Thoracic aorta (tissue), 2 donors: ENCODE data around the gene SPTA1. TPM values are rescaled to one million over a fixed set of nuclear protein-coding genes. Genes with fewer than 3 reads are reported as not detected.

Experiments used
- ATAC-seq: fragments of 150-250 bp; one replicate; pipeline ENCODE4 v1.8.0; 2017; ENCODE audit warnings: low read depth; ENCODE audit not compliant: insufficient number of reproducible peaks, low FRiP score
- DNase-seq: peaks from one replicate; pipeline ENCODE4 v3.0.0-alpha.2; 2020; ENCODE audit warnings: low spot score
- H3K27ac ChIP-seq, 2 donors: fragments of 200-600 bp; sonication (generic); 1 replicate in 1 of 2; 2 replicates in 1 of 2; pipeline ENCODE4 v1.5.1; 2016; ENCODE audit warnings: mild to moderate bottlenecking in 2 of 2, moderate library complexity in 2 of 2
- H3K27me3 ChIP-seq: fragments of 200-600 bp; sonication (generic); replicated peaks from 2 replicates; pipeline ENCODE4 v1.6.0; 2016; ENCODE audit warnings: mild to moderate bottlenecking; ENCODE audit not compliant: insufficient read depth
- H3K36me3 ChIP-seq: fragments of 200-600 bp; sonication (generic); one replicate; pipeline ENCODE4 v1.5.1; 2016
- H3K4me1 ChIP-seq, 2 donors: fragments of 200-600 bp; sonication (generic); 1 replicate in 1 of 2; 2 replicates in 1 of 2; pipeline versions ENCODE4 v1.5.1 to v1.6.0; 2016; ENCODE audit warnings: low read depth in 2 of 2, mild to moderate bottlenecking in 1 of 2; ENCODE audit not compliant: control insufficient read depth in 1 of 2
- H3K4me3 ChIP-seq: fragments of 200-600 bp; sonication (generic); 2 replicates; pipeline ENCODE4 v1.5.1; 2016; ENCODE audit warnings: mild to moderate bottlenecking
- H3K9me3 ChIP-seq: fragments of 200-600 bp; sonication (generic); 2 replicates; pipeline ENCODE4 v1.5.1; 2016
- CTCF ChIP-seq: fragments of 200-600 bp; sonication (generic); IDR thresholded peaks from one replicate; pipeline ENCODE4 v1.5.1; 2019; ENCODE audit warnings: antibody characterized with exemption
- total RNA-seq, 2 donors: library from RNA; depleted of rRNA; stranded (reverse); fragments of >200 nt; gene quantifications; one replicate each; pipeline versions ENCODE4 v1.1.0 to v1.2.3, GENCODE V29; 2016

SPTA1 gene
- total RNA-seq: not detected

- Histone ChIP-seq H3K36me3 (no peaks in the 10 kb centered on the region), H3K27me3 (no peaks in the 10 kb centered on the region), H3K4me1 (no peaks in the 10 kb centered on the region), H3K9me3 (no peaks in the 10 kb centered on the region), H3K4me3 (no peak within 1 kb of the TSS), H3K27ac (no peak within 1 kb of the TSS)
- DNase-seq (no peak), ATAC-seq (no peak)
- no peak for TF ChIP-seq CTCF
Measured at GRCh38 chr1:158686111-158687009, at the start of gene SPTA1. TSS of gene SPTA1 (minus strand) at chr1:158686715. CDS start at chr1:158686517, 198 bp downstream.

GRCh38 chr1:158735848-158736247 lies 49.3 kb upstream of the SPTA1 start:
- H3K36me3 ChIP-seq: no peaks in the 10 kb centered on the region
- no peak for DNase-seq
- no peak for ATAC-seq
- H3K27me3 ChIP-seq: no peaks in the 10 kb centered on the region
- no peak for TF ChIP-seq CTCF
- H3K4me1 ChIP-seq: no peaks in the 10 kb centered on the region
- H3K9me3 ChIP-seq: no peaks in the 10 kb centered on the region
- H3K4me3 ChIP-seq: no peak overlapping the region
- H3K27ac ChIP-seq: no peak overlapping the region

- H3K27me3 ChIP-seq: no peaks in the 10 kb centered on the region
- no peaks in the 10 kb centered on the region for H3K36me3 ChIP-seq
- H3K4me3 ChIP-seq: no peak overlapping the region
- no peak for TF ChIP-seq CTCF
- no peaks in the 10 kb centered on the region for H3K4me1 ChIP-seq
- ATAC-seq: no peak
- no peak overlapping the region for H3K27ac ChIP-seq
- no peaks in the 10 kb centered on the region for H3K9me3 ChIP-seq
- no peak for DNase-seq
Measured at GRCh38 chr1:158732524-158732923, 46.0 kb upstream of the SPTA1 start.

- H3K27me3 ChIP-seq: no peaks in the 10 kb centered on the region
- no peak for DNase-seq
- no peaks in the 10 kb centered on the region for H3K9me3 ChIP-seq
- no peaks in the 10 kb centered on the region for H3K36me3 ChIP-seq
- no peak overlapping the region for H3K4me3 ChIP-seq
- no peak overlapping the region for H3K27ac ChIP-seq
- no peak for TF ChIP-seq CTCF
- no peak for ATAC-seq
- H3K4me1 ChIP-seq: no peaks in the 10 kb centered on the region
Measured at GRCh38 chr1:158731707-158732106, 45.2 kb upstream of the SPTA1 start.

- Histone ChIP-seq H3K36me3 (no peaks in the 10 kb centered on the region), H3K27me3 (no peaks in the 10 kb centered on the region), H3K9me3 (no peaks in the 10 kb centered on the region), H3K27ac (no peak overlapping the region), H3K4me3 (no peak overlapping the region), H3K4me1 (no peaks in the 10 kb centered on the region)
- ATAC-seq (no peak), DNase-seq (no peak)
- TF ChIP-seq CTCF: no peak
Measured at GRCh38 chr1:158730453-158730852, 43.9 kb upstream of the SPTA1 start.
